Measurements from ENCODE around the gene COLEC12.

Gene COLEC12

DNA sequence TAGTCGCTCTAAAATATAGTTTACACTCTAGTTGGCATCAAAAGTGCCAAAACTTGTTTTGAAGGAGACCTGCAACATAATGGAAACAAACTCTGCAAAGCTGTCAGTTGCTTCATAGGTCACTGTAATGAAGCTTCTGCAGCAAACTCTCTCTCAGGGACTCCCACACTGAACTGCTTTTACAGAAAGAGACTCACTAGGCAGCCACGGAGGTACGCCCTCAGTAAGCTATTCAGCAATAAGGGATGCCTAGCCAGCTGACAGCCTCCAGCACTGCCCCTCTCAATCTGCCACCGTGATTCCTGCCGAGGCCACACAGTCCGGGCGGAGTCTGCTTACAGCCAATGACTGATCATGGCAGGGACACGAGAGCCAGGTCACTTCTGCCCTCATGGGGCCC is 51.1 kb downstream of the COLEC12 start:
- DNase-seq (ENCODE audit: extremely low spot score, insufficient read length, low read depth) (no peak), FAIRE-seq (no peak)

DNA sequence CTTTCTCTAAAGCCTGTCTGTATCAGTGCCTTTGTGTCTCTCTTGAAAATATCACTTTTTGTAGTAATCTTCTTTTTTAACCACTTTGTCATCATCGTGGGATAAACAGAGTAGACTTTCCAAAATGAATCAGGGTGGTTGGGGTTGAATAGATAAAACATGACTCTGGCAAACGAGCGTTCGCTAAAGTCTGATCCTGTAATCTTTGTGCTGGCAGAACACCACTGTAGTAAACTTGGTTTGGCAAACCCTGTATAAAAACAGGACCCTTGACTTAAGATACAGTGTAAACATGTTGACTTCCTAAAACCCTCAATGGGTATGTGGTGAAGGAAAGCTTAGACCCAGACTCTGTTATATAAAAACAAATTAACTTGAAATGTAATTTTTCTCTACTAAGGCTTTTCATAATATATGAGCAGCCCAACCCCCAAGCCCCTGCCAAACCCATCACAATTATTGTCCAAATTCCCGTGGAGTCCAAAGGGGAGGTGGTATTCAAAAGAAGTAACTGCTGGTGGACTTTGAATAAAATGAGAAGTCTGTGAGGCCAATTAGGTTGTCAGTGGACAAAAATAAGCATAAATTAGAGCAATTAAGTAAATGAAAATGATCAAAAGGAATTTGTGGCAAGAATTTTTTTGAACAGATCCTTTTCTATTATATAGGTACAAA is 52.2 kb downstream of the COLEC12 start:
- no peak for DNase-seq (ENCODE audit: extremely low spot score, insufficient read length, low read depth)
- FAIRE-seq: no peak

DNA sequence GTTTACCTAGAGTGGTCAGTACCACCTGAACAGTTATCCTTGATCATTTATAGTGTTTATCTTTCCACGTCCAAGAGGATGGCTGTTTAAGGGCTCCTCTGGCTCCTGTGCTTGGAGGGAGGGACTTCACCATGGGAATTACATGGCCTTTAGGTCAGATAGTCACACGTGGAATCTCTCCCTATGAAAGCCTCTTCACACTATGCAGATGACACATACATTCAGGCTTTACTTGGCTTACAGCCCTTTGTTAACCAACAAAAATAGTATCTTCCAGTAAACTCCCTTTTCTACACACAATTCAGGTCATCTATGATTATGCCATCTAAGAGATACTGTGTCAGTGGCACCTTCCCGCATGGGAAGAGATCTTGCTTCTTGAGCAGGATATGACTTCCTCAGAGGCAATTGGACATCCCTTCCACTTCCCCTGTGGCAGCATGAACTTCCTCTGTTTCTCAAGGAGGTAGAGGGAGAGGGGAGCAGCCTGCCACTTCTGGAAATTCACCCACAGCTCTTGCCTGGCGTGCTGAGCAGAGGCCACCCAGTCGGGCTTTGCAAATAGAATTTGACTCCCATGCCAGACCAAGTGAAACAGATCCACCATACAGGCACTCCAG is 53.5 kb downstream of the COLEC12 start:
- DNase-seq (ENCODE audit: extremely low spot score, insufficient read length, low read depth) (no peak), FAIRE-seq (no peak)

- no peak for FAIRE-seq
- no peak for DNase-seq (ENCODE audit: extremely low spot score, insufficient read length, low read depth)
Measured at GRCh38 chr18:445055-445454, 55.4 kb downstream of the COLEC12 start.

- DNase-seq (ENCODE audit: extremely low spot score, insufficient read length, low read depth) (no peak), FAIRE-seq (no peak)
Measured at GRCh38 chr18:438571-438970, 61.9 kb downstream of the COLEC12 start.

DNA sequence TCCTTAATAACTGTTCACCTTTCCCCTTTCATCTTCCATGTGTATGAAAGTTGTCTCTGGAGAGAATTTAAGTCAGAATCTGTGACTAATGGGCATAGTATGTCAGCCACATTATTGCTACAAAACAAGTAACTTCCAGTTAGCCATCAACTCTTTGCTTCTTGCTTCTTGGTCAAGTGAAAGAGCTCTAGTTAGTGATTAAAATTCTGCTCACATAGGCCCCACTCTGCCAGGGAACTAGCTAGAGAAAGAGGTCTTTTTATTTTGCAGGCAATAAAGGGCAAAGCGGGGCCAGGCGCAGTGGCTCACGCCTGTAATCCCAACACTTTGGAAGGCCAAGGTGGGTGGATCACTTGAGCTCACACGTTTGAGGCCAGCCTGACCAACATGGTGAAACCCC is 64.6 kb downstream of the COLEC12 start:
- no peak for FAIRE-seq

DNA sequence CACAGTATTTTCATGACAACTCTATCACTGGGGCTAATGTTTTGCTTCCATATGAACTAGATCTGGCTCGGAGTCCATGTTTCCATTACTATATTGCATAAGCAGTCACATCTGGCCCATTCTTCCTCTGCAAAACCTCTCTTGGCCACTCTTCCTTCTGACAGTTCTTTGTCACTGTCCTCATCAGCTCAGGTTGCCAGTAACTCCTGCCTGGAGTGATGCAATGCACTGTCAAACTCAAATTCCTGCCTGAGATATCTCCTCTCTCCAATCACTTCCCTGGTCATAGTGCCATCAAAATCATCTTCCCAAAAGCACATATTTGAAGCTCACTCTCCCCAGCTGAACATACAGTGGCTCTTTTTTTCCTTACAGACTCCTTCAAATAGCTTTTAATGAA is 66.1 kb downstream of the COLEC12 start:
- no peak for FAIRE-seq
- no peak for DNase-seq (ENCODE audit: extremely low spot score, insufficient read length, low read depth)

More for the DNA sequence above, 64.6 kb downstream of the COLEC12 start:
- DNase-seq (ENCODE audit: extremely low spot score, insufficient read length, low read depth): no peak

DNA sequence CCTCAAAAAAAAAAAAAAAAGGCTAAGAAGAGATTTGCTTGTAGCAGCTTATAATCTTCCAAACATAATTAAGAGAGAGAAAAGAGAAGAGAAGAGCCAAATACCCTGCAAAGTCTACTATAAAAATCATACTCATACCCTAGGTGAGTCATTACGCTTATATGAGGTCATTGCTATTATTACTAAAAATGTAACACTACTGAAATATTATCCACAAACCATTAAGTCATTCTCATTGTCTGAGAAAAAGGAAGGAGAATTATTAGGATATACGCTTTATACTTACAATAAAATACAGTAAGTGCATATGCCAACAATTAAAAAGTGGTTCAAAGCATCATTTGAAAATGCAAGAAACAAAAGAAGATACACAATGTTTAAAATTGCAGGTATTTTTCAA is 66.5 kb downstream of the COLEC12 start:
- no peak for DNase-seq (ENCODE audit: extremely low spot score, insufficient read length, low read depth)
- no peak for FAIRE-seq

DNA sequence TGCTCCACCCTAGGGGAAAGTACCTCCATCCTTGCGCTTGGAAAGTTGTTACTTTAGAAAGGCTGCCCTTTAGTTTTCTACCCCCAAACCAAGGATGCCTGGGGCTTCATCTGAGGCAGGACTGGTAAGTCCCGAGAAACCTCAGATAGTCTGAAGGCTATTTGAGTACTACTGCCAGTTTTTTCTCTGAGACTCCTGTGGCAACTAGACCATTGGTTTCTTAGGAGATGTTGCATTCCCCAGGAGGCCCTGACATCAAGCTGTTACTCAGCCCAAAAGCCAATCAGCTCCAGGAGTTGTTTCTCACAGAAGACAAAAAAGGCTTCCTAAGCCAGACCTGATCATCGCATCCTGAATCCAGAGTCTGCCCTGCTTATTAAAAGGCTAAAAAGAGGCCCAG is 67.2 kb downstream of the COLEC12 start:
- FAIRE-seq (no peak), DNase-seq (ENCODE audit: extremely low spot score, insufficient read length, low read depth) (no peak)

DNA sequence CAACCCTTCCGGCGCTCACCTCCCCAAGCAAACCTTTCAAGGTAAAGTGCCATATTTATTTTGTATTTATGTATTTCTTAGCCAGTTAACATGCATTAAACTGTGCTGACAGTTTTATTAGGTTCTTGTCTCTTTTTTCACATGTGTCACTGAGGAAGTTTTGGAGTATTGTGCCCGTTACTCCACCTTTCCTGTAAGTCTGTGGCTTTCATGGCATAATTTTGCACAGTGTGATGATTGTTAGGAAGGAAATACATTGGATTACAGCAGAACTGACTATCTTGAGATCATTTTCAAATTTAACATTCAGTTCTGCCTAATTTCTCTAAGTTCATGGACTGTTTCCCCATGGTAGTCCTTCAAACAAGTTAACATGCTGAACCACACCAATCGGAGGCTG is 67.7 kb downstream of the COLEC12 start:
- no peak for FAIRE-seq

DNA sequence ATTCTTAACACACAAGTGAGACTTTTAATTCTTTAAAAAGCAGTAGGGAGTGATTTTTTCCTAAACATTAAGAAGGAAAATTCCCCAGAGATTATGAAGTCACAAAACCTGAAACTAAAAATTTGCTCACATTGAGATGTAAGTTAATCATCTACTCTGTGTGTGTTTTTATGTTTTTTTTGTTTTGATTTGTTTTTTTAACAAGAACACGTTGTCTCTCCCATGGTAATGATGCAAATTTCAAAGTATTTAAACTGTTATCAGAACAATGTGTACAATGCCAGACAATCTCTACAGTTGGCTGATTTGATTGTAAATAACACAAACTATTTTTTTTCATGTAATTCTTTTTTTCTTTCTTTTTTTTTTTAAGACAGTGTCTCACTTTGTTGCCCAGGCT is 71.5 kb downstream of the COLEC12 start:
- DNase-seq (ENCODE audit: extremely low spot score, insufficient read length, low read depth): no peak
- no peak for FAIRE-seq

More for the DNA sequence above, 67.7 kb downstream of the COLEC12 start:
- no peak for DNase-seq (ENCODE audit: extremely low spot score, insufficient read length, low read depth)

DNA sequence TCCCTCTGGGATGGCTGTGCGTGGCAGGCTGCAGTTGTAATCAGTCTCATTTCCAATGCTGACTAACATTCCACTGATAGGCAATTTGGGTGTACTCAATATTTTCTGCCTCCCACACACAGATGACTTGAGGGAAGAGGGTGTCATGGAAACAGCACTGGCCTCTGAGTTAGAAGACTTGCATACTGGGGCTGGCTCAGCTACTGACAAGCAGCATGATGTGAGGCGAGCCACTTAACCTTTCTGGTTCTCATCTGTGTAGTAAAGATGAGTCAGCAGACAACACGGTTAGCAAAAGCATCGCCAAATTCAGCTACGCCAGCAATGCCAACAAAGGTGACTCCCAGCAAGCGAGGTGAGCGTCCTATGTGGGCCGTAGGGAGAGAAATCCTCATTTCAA is 73.5 kb downstream of the COLEC12 start:
- FAIRE-seq: no peak
- DNase-seq (ENCODE audit: extremely low spot score, insufficient read length, low read depth): no peak

DNA sequence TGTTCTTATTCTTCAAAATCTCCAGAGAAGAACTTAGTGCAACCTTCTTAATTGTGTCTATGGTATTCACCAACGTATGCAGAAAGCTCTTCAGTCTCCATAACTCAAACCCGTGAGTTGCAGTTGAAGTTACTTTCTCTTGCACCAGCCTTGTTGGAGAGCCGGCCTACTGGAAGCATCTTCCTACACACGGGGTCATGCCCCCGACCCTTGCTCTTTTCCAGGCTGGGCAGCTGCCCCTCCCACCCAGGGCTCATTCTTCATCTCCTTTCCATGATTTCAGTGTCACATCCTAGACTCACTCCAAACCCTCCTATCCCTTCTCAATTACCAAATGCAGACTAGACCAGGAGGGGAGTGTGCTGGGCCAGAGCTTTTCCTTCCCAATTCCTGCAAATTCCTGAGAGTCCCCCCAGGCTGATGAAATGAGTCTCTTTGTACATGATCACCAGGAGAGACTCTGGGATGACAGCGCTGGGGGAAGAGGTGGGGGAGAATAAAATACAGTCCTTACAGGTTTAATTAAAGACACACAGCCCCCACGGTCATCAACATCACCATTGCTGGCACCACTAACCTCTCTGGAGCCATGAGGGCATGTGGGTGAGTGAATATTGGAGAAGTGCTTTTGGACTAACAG is 75.3 kb downstream of the COLEC12 start:
- no peak for FAIRE-seq

DNA sequence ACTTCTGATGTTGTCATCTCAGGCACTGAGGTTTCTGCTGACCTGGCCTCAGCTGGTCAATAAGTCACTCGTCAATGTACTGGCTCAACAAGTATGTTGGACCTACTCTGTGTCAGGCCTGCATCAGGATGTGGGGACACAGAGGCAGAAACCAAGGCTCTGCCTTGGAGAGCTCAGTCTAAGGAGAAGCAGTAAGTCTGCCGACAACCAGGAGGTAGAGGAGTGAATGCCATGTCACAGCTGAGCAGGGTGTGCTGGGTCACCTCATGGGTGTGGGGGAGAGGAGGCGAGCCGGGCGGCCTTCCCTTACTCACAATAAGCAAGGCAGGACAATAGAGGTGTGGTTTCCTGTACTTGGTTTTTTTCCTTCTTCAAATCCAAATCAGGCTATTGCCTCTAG is 75.8 kb downstream of the COLEC12 start:
- FAIRE-seq (no peak), DNase-seq (ENCODE audit: extremely low spot score, insufficient read length, low read depth) (no peak)

More for the DNA sequence above, 75.3 kb downstream of the COLEC12 start:
- no peak for DNase-seq (ENCODE audit: extremely low spot score, insufficient read length, low read depth)

DNA sequence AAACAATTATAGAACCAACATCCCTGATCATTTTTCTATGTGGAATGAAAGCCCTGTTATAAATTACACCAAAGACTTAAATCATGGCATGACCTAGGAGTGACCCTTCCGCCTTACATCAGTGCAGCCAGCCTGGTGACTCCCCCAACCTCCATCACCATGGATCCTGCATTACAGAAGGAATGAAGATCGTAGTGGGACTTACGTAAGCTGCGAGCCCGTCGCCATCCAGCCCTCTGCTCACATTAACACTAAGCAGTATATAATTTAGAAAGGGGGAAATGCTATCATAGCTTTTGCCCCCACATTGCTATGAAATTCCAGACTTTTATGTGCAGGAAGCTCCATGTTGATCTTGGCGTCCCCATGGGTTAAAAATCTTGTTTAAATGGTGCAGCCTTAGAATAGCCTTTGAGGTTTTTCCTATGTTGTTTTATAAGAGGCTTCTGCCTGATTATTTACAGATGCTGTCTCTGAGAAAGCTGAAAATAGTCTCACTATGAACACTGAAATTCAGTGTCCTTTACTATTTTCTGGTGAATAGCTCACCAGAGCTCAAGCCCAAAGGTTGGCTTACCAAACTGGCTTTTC is 76.3 kb downstream of the COLEC12 start:
- FAIRE-seq: no peak
- no peak for DNase-seq (ENCODE audit: extremely low spot score, insufficient read length, low read depth)

DNA sequence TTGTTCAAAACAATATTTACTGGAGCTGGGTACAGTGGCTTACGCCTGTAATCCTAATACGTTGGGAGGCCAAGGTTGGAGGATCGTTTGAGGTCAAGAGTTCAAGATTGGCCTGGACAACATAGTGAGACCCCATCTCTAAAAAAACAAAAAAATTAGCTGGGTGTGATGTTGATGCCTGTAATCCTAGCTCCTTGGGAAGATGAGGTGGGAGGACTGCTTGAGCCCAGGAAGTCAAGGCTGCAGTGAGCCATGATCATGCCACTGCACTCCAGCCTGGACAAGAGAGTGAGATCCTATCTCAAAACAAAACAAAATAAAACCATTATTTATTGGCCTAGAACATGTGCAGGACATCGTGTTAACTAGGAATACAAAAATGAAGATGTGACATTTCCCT is 77.5 kb downstream of the COLEC12 start:
- FAIRE-seq (no peak), DNase-seq (ENCODE audit: extremely low spot score, insufficient read length, low read depth) (no peak)

- DNase-seq (ENCODE audit: extremely low spot score, insufficient read length, low read depth) (no peak), FAIRE-seq (no peak)
Measured at GRCh38 chr18:421247-422155, 79.0 kb downstream of the COLEC12 start.

- DNase-seq (ENCODE audit: extremely low spot score, insufficient read length, low read depth) (no peak), FAIRE-seq (no peak)
Measured at GRCh38 chr18:420661-421246, 79.7 kb downstream of the COLEC12 start.

DNA sequence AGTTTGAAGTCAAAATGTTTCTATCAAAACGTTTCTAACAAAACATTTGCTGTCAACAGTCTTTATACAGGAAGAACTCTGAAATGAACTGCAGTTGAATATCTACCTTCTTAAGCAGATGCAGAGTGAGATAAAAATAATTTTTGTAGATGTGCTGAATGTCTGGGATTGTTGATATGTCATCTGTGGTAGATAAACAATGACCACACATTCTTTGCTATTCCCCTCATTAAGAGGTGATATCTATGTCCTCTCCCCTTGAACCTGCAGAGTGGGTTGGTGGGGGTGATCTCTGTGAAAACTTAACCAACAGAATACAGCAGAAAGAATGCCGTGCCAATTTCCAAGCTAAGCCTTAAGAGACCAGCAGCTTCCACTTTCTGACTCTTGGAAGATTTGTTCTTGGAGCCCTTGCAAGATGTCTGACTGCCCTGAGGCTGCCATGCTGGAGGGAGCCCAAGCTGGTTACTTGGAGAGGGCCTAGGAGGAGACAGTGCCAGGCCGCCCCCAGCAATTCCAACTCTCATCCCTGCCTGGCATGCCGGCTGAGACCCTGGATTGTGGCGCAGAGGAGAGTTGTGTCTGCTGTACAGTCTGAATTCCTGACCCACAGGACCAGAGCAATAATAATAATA is 80.8 kb downstream of the COLEC12 start:
- FAIRE-seq (no peak), DNase-seq (ENCODE audit: extremely low spot score, insufficient read length, low read depth) (no peak)
